HepG2 (cell line): ENCODE data around the gene MIDN. TPM values are rescaled to one million over a fixed set of nuclear protein-coding genes. Genes with fewer than 3 reads are reported as not detected.

Source experiments
- AFF4 ChIP-seq: sonication (generic); formaldehyde crosslinking; IDR thresholded peaks from 2 replicates; pipeline ENCODE4 v1.4.0; 2020; ENCODE audit warnings: missing genetic modification reagents
- ARID4A ChIP-seq: sonication (generic); formaldehyde crosslinking; IDR thresholded peaks from 2 replicates; pipeline ENCODE4 v1.5.0; 2020; ENCODE audit warnings: mild to moderate bottlenecking, missing genetic modification reagents, borderline replicate concordance
- ATF3 ChIP-seq: sonication (generic); formaldehyde crosslinking; IDR thresholded peaks from 2 replicates; pipeline ENCODE4 v1.4.0; 2020; ENCODE audit warnings: missing genetic modification reagents
- BCL3 ChIP-seq: sonication (generic); formaldehyde crosslinking; IDR thresholded peaks from 2 replicates; pipeline ENCODE4 v1.5.1; 2020; ENCODE audit warnings: mild to moderate bottlenecking, missing genetic modification reagents, moderate library complexity
- PLRG1 ChIP-seq: fragments of 450-650 bp; conservative IDR thresholded peaks from 2 replicates; pipeline ENCODE4 v1.6.1; 2016
- SKI ChIP-seq: fragments of 450-650 bp; IDR thresholded peaks from one replicate; pipeline ENCODE4 v1.6.1; 2018; ENCODE audit warnings: mild to moderate bottlenecking; ENCODE audit not compliant: partially characterized antibody
- THAP9 ChIP-seq: sonication (generic); formaldehyde crosslinking; IDR thresholded peaks from 2 replicates; pipeline ENCODE4; 2020; ENCODE audit warnings: missing genetic modification reagents, mild to moderate bottlenecking, borderline replicate concordance
- ZFY ChIP-seq: sonication (generic); formaldehyde crosslinking; IDR thresholded peaks from 2 replicates; pipeline ENCODE4 v1.4.0; 2020; ENCODE audit warnings: missing genetic modification reagents
- ZGPAT ChIP-seq: IDR thresholded peaks from 2 replicates; pipeline ENCODE4 v1.6.1; 2016; ENCODE audit warnings: mild to moderate bottlenecking
- ZNF17 ChIP-seq: sonication (generic); formaldehyde crosslinking; IDR thresholded peaks from 2 replicates; pipeline ENCODE4 v1.5.0; 2020; ENCODE audit warnings: mild to moderate bottlenecking, missing genetic modification reagents
- ZNF343 ChIP-seq: sonication (generic); formaldehyde crosslinking; IDR thresholded peaks from 2 replicates; pipeline ENCODE4 v1.4.0; 2020; ENCODE audit warnings: mild to moderate bottlenecking, missing genetic modification reagents
- polyA plus RNA-seq, 8 experiments: library from polyadenylated mRNA; depleted of rRNA in 3 of 8; stranded (reverse) in 7 of 8; unstranded in 1 of 8; fragments of >200 nt; fragmentation: Illumina TruSeq in 4 of 8; extraction: Trizol in 4 of 8; gene quantifications; 2 replicates each; pipeline versions ENCODE4 v1.2.1 to v1.2.3, GENCODE V29; 2011 to 2016; ENCODE audit warnings: low read depth in 4 of 8, missing spikeins in 1 of 8, mixed read lengths in 1 of 8; ENCODE audit not compliant: insufficient read depth in 1 of 8
- total RNA-seq, 5 experiments: library from RNA; depleted of rRNA; stranded (reverse); fragments of >200 nt; fragmentation: Illumina TruSeq; extraction: Trizol; gene quantifications; 2 replicates each; pipeline ENCODE4 v1.2.3, GENCODE V29; 2016; ENCODE audit warnings: low read depth in 1 of 5

MIDN gene
- total and polyA plus RNA-seq, 2 of the 13 experiments (the other 11 are each of a cell fraction or from before 2014, with no cell fraction given), result 8.4 to 18.0 TPM

GRCh38 chr19:1238369-1239303 is 9.7 kb upstream of the MIDN start (continued):
- 0 out of 2 replicates have a peak, but pooled peaks have one; percentile 13 for TF ChIP-seq ZGPAT (CRISPR knock-in tag)
- peak; percentile 68; the same call in 1 of the 2 replicates for TF ChIP-seq THAP9 (CRISPR knock-in tag)
- peak; percentile 23; the same call in 1 of the 2 replicates for TF ChIP-seq ARID4A (CRISPR knock-in tag)
- TF ChIP-seq PLRG1, result no peak
- no peak for TF ChIP-seq AFF4 (CRISPR knock-in tag)
- TF ChIP-seq ATF3 (CRISPR knock-in tag), result no peak
- peak; percentile 66 for TF ChIP-seq ZFY
- TF ChIP-seq ZNF17, result no peak
- TF ChIP-seq SKI, result no peak
- no peak for TF ChIP-seq ZNF343
- no peak for TF ChIP-seq BCL3 (CRISPR knock-in tag)
